C1 segment of cervical spinal cord (tissue), 14 donors: ENCODE data around the gene MCF2L2.
A peak's percentile ranks its signal among the peaks of the same experiment; 100 is the strongest.

Source experiments
- DNase-seq, 14 donors: peaks; one replicate each; lab custom pipeline; 2025; lab: John Stamatoyannopoulos, UW

Gene MCF2L2

DNA sequence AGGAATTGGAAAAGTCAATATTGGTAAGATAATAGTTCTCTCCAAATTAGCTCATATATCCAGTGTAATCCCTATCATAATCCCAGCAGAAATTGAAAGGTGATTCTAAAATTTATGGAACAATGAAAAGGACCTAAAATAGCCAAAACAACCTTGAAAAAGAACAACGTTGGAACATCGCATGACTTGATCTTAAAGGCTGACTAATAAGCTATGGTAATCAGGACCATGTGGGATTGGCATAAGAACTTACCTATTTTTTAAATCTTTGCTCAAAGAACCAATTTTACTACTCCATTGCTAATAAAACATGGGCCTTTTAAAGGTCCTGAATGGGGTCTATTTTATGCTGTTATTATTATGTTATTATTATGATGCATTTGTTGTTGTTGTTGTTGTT, 134.5 kb downstream of the MCF2L2 start:
- DNase-seq: no peak

DNA sequence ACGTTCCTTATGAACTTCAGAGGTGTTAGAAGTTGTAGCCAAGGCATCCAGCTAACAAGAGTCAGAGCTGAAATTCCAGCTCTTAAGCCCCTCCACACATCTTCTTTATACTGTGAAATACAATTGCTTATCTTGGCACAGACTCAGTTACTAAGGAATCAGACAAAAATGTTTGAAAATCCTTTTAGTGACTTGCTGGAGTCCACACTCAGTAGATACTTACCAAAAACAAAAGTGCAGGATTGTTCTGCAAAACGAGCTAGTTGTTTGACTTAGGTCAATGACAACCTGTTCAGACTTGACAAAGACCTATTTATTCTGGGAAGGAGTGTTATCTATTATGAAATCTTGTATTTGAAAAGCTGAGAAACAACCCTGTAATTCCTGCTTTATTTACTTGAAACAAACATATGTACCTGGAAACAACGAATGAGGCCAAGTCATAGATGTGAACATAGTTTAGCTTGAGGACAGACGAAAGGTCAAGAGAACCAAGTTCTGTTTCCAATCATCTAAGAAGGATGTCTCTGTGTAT, 136.9 kb downstream of the MCF2L2 start:
- no peak for DNase-seq

DNA sequence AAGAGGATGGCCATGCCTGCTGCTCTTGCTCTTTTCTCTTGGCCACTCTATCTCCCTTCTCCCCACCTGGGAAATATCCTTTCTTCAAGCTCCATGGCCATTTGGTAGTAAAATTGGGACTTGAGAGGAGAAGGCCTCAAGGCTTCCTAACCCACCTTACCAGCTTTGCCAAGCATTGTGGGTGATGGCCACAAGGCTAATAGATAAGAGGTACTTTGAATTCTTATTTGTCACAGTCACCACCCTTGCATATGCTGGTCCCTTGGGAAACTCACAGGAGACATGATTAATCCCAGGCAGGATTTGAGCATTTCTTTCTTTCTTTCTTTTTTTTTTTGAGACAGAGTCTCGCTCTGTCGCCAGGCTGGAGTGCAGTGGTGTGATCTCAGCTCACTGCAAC, 138.2 kb downstream of the MCF2L2 start:
- no peak for DNase-seq

DNA sequence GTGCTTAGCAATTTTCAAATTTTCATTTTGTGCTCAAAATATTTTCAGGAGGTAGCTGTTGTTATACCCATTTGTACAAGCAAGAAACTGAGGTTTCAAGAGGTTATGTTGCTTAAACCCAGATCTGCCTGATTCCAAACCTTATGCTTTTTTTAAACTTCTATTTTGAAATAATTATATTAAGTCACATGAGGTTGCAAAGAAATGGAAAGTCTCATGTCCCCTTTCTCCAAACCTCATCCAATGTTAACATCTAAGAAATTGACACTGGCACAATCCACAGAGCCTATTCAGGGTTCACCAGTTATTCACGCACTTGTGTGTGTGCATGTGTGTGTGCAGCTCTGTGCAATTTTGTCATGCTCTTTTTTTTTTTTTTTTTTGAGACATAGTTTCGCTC, 140.3 kb downstream of the MCF2L2 start:
- no peak for DNase-seq

DNA sequence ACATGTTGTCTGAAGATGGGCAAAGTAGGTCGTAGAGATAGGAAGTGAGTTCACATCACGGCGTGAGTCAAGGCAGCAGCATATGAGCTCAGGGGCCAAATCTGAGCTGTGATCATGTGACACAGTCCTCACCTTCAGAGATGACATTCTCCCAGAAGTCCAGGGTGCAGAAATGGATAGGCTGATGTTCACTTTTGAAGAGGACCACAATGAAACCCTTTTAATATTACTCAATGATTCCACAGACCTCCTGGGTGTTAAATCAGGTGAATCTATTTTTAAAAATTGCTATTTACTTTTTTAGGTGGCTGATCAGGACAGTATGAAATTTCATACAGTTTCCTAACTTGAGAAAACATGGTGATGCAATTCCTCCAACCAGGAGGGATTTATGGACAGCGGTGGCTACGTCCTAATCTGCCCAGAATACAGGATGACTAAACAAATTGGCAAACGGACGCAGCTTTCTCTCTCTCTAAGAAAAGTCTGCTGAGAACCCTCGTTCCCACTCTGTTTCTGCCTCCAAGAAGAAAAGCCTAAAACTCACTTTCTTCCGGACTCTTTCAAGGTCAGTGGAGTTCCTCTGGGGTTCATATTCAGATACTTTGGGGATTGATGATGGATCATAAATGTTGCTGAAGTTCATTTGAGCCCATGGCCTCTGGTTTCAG, 141.0 kb downstream of the MCF2L2 start:
- DNase-seq: peak in 1 of 14 donors; percentile 8

DNA sequence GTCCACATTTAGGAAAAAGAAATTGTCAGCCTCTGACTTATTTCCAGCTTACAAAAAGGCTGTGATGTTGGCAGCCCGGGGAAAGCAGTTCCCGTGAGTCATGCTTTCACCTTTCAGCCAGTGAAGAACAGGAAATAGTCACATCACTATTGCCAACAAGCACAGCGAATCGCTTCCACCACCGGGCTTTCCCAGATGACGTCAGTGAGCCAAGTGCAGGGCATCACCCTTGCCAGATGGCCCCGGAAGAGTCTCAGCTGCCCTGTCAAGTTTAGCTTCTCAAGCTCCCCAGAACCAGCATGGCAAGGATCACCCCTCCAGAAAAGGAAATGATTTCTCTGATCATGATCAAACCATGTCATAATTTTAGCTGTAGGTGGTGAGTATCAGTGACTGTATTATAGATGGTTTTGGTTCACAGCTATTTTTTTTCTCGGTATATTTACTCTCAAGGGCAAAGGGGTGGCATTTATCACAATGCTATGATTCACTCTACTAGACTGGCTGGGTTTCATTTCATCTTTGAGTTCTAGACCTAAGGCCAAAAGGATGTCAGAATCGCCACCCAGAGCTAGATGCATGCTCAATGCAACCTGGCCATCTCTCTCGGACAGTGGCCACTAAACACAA, 142.5 kb downstream of the MCF2L2 start:
- DNase-seq: peak in 12 of 14 donors; percentile 10 to 85 (median 60)

DNA sequence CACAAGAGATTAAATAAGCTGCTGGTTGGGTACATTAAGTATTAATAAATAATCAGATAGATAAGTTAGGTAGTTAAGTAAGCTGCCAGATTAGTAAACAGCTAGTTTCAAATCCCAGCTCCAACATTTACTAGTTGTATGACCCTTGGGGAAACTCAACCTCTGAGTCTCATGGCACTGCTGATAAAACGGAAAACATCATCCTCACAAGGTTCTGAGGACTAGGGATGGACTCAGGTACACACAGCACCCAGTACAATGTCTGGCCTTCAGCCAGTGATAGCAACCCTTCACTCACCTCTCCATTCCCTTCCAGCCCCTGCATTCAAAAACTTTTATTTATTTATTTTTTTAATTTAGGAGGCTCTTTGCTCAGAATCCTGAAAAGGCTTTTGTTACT, 143.1 kb downstream of the MCF2L2 start:
- no peak for DNase-seq

DNA sequence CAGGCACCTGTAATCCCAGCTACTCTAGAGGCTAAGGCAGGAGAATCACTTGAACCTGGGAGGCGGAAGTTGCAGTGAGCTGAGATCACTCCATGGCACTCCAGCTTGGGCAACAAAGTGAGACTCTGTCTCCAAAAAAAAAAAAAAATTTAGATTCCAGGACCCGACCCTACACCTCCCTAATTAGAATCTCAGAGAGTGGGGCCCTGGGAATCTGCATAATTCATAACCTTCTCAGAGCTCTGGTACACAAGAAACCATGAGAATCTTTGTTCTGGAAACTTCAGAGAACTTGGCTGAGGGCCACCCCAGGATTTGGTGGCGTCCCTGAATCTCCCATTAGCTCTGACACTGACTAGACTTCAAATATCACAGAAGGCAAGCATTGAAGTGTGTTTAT, 143.8 kb downstream of the MCF2L2 start:
- no peak for DNase-seq

DNA sequence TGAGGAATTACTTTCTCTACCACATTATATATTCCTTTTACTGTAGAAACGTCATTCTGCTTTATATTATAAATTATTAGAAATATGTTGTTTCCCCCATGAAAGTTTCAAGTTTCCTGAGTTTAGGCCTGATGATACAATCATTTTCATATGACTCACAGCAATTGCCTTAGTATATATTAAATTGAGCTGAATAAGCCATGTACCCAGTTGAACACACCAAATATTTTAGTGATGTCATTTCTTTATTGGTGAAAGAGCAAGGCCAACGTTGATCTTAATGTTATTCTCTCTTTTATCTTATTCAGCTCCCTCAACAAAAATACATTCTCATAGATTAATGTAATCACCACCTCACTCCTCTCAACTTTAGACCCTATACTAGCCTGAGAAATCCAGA, 144.5 kb downstream of the MCF2L2 start:
- no peak for DNase-seq

DNA sequence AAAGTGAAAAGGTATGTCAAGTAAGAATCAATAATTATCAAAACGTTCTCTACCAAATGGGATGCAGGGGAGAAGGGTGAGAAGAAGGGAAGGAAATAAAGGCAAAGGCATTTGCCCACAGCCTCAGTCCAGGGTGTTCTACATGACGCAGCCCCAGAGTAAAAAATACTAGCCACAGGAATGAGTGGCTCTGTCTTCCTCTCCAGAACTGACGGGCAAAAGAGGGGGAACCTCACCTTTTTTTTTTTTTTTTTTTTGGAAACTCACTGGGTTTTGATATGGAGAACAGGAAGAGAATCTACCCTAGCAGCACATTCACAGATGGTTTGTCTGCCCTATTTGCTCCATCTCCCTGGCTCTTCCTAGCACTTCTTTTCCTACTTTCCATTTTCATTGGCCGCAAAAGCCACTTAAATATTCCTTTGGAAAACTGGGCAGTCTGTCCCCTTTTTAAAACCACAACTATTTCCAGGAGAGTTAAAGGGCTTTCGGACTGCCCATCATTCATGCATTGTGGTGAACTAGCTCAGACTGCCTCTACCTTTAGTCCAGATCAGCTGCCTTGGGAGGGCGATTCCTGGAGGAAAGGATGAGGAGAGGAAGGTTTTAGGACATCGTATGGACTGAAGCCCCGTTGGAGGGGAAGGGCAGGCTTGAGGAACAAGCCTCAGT, 147.2 kb downstream of the MCF2L2 start:
- DNase-seq: no peak

DNA sequence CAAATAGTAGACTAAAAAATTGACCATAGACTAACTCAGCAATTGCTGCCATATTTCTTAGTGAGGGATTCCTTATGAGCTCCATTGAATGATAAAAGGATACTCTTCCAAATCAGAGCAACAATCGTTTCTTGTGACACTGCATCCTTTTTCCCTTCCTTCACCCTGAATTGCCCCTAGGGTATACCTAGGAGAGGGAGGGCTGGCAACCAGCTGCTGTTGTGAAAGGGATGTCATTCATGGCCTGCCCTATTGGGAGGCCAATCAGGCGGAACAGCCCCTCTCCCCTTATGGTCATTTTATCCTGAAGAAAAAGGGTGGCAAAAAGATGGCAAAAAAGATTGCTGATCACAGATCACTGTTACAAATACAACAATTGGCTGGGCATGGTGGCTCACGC, 149.0 kb downstream of the MCF2L2 start:
- no peak for DNase-seq

DNA sequence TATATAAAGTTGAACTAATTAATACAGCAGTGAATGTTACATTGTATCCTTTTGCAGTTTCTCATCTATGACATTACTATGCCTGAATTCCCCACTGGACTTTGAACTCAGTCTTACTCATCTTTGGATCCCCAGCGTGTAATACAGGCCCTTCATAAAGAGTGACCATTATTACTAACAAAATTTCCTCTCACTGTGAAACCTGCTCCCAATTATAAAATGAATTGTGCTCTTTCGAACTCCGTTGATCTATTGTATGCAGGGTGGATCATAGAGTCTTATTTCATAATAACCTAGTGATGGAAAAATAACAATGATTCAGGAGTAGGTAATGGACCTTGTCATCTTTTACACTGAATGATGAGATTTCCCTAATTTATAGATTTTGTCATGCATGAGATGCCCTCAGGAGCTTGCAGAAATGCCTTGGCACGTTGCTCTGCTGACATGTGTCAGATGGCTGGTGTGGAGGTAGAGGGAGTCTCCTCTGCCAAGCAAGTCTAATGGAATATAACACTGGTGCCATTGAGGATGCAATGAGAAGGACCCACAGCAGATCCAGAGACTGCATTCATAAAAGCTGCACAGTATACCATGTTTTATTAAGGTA, 149.8 kb downstream of the MCF2L2 start:
- no peak for DNase-seq

DNA sequence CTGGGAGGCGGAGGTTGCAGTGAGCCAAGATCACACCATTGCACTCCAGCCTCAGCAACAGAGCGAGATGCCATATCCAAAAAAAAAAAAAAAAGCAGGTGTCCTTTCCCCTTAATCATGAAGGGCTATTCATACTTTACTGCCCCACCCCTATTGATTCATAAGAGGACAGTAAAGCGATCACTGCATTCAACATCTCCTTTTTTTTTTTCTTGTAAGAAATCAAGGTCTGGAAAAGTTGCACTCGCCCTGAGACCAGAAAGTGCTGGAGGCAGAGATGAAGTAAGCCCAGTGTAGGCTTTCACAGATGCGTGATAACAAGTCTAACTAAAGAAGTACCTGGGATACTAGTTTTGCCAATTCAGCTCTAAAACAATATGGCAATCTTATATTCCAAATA, 151.2 kb downstream of the MCF2L2 start:
- DNase-seq: no peak

DNA sequence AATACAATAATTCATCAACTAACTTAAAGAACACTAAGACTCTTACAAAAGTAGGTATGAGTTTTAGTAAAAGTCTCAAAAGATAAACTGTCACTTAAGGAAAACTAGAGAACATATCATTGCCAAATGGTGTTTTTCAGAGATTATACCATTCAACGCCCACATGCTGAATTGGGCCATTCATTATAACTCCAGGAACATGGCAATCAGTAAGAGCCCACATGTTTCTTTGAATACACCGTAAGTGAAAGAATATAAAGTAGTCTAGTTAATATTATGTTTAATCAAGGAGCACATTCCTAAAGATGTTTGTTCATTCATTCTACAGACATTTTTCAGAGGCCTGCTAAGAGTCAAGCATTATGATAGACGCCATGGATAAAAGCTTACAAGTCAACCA, 152.5 kb downstream of the MCF2L2 start:
- no peak for DNase-seq

DNA sequence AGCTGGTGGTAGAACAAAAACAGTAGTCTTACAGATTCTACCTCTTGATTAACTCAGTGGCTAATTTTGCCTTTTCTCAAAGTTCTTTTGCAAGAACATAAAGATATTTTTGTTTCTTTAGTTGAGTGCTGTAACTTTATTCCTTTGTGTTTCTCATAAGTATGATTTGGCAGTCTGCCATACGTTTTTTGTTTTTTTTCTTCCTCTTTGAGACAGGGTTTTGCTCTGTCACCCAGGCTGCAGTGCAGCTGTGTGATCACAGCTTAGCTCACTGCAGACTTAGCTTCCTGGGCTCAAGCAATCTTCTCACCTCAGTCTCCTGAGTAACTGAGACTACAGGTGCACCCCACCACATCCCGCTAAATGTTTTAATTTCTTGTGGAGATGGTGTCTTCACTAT, 153.0 kb downstream of the MCF2L2 start:
- DNase-seq: no peak

DNA sequence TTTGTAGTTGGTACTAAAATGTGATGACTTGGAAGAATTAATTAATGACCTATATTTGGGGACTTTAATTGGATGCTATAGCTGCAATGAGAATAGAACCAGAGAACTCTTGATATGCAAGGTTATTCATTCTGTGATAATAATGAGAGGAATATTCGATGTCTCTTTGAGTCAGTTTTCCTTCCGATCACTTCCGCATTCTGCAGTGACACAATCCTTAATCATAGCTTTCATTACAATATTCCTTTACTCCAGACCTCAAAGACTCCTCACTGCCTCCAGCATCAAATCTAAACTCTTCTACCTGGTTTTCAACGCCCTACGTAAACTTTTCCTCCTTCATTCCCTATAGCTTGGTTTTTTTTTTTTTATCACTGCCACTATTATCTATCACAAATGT, 153.8 kb downstream of the MCF2L2 start:
- no peak for DNase-seq

DNA sequence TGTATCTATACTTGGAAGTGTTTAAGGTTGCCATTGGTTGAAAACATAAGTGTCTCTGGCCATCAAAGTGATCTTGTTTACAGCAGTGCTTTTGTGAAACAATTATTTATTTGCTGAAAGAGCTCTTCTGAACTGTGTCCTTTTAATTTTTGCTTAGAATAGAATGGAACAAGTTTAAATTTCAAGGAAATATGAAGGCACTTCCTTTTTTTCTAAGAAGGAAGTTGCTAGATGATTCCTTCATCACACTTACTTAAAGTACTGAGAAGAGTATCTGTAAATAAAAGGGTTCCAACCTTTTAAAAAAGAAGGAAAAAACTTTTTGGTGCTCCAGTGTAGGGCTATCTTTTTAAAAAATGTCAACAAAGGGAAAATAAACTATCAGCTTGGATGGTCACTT, 155.6 kb downstream of the MCF2L2 start:
- DNase-seq: no peak

DNA sequence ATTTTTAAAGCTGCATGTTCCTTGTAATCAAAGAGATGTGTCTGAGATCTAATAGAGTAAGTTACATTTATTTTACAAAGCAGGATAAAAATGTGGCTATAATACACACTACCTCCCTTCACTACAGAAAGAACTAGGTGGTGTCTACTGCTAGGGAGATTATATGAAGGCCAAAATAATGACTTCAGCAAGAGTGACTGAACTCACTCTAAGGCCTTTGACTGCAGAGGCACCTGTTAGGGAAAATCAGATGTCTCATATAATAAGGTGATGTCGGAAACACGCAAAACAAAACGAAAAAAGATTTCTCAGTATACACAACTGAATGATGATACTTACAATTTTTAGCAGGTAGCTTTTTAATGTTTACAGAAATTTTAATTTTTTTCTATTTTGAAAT, 156.3 kb downstream of the MCF2L2 start:
- no peak for DNase-seq

DNA sequence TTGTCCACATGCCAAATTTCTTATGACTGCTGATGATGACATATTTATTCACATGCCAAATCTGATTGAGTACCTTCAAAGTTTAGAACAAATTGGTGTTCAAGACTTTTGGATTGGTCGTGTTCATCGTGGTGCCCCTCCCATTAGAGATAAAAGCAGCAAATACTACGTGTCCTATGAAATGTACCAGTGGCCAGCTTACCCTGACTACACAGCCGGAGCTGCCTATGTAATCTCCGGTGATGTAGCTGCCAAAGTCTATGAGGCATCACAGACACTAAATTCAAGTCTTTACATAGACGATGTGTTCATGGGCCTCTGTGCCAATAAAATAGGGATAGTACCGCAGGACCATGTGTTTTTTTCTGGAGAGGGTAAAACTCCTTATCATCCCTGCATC, 158.1 kb downstream of the MCF2L2 start:
- no peak for DNase-seq

DNA sequence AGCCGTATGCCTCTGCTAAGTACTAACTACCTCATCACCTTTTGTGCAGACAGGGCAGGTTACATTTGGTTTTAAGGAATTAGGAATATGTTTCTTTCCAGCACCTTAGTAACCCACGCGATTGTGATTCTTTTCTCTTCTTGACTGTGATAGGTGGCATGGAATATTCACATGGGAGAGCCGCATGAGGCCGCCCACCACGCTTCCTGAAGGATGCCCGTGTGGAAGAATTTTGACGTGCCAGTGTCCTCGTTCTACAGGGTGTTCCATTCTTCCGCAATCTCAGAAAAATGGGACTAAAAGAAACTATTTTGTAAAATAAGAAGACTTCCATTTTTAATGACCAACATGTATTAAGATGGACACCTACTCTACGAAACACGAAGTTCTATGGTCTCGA, 159.1 kb downstream of the MCF2L2 start:
- DNase-seq: no peak

DNA sequence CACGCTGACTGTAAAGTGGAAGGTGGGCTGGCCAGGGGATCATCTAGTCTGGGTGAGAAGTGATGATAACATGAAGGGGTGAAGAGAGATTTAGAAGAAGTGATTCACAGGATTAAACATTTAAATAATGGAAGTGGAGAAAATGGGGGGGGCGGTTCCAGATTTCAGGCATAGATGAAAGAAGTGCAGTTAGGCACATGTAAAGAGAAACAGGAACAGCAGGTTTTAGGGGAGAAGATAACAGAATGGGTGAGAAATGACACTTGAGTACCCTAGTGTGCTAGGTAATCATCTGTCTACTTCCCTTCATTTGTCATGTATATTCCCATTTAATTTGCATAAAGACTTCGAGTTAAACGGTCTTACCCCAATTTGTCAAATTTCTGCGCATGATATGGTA, 160.1 kb downstream of the MCF2L2 start:
- DNase-seq: no peak

DNA sequence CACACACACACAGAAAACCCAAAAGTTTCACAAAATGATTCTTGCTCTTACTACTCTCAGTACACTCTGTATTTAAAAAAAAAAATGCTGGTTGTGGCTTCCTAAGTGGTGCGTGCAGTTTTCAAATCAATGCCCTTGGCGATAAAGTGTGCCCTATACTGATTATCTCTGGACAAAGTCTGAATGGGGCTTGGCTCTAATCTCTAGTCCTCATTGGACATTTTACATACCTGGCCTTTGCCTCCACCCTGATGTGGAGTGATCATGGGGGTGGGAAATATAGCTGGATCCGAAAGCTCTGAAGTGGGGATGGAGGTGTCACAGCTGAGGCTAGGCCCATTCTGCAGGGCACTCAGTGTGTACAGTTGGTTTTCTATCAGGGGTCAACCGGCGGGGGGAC, 161.3 kb downstream of the MCF2L2 start:
- no peak for DNase-seq

DNA sequence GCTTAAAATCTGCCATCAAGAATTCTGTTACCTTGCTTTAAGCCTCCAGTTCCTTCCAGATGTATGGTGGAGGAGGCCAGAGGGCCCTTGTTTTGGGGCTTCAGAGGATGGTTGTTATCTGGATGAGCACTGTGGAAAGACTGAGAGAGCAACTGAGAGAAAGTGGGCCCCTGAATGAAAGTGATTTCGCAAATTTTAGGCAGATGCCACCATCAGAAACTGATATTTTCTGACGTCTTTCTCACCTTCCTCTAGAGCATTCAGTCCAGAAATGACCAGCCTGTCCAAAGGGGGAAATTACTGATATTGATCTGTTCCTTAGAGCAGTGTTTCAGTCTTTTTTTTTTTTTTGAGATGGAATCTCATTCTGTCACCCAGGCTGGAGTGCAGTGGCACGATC, 162.0 kb downstream of the MCF2L2 start:
- no peak for DNase-seq
